Psoas muscle (tissue), 8 donors: Measurements from ENCODE around the gene FOXA2. TPM values are rescaled to one million over a fixed set of nuclear protein-coding genes. Genes with fewer than 3 reads are reported as not detected.

Experiments used
- ATAC-seq, 4 donors: fragments of 200-7000 bp; cut with Tn5 transposase; one replicate each; pipeline ENCODE4 v1.9.1; 2020; ENCODE audit warnings: moderate library complexity in 3 of 4, mild to moderate bottlenecking in 2 of 4
- DNase-seq, 2 donors: peaks; one replicate each; pipeline ENCODE4 v3.0.0-alpha.2; 2020
- H3K27ac ChIP-seq: fragments of 200-600 bp; one replicate; pipeline ENCODE4 v1.8.0; 2022
- H3K27me3 ChIP-seq, 3 donors: fragments of 200-600 bp in 1 of 3; one replicate each; pipeline versions ENCODE4 v1.6.1 to v1.8.0; 2013 to 2022; ENCODE audit warnings: low read length in 2 of 3, mild to moderate bottlenecking in 2 of 3, moderate library complexity in 1 of 3; ENCODE audit not compliant: insufficient read depth in 3 of 3
- H3K36me3 ChIP-seq, 2 donors: fragments of 200-600 bp in 1 of 2; one replicate each; pipeline versions ENCODE4 v1.6.1 to v1.8.0; 2013 to 2022; ENCODE audit warnings: low read depth in 1 of 2, mild to moderate bottlenecking in 1 of 2, moderate library complexity in 1 of 2; ENCODE audit not compliant: insufficient read depth in 1 of 2
- H3K4me1 ChIP-seq: fragments of 200-600 bp; one replicate; pipeline ENCODE4 v1.8.0; 2022
- H3K4me3 ChIP-seq: fragments of 200-600 bp; one replicate; pipeline ENCODE4 v1.8.0; 2022; ENCODE audit warnings: mild to moderate bottlenecking
- H3K9me3 ChIP-seq: fragments of 200-600 bp; one replicate; pipeline ENCODE4 v1.8.0; 2022
- CTCF ChIP-seq: fragments of 200-600 bp; IDR thresholded peaks from one replicate; pipeline ENCODE4 v1.8.0; 2022; ENCODE audit warnings: antibody characterized with exemption
- WGBS, 3 donors: extraction: QIAGEN DNeasy Blood & Tissue Kit; methylation state at CpG; one replicate each; pipeline versions ENCODE4 v1.1.6 to v1.1.7; 2013; 5-methylcytosine and 5-hydroxymethylcytosine counted together
- intact Hi-C, 2 donors: fragments of 100-400 bp; cut with DNase I; formaldehyde crosslinking; loops; one replicate each; pipeline versions ENCODE4 v1.11.0 to v1.14.2; 2022
- polyA plus RNA-seq, 3 donors: library from polyadenylated mRNA; stranded (reverse); fragments of 200-250 nt; gene quantifications; one replicate each; pipeline ENCODE4 v1.2.3, GENCODE V29; 2013
- total RNA-seq, 4 donors: library from RNA; stranded (reverse); fragmentation: NEBNext Ultra II Directional in 2 of 4; extraction: Animal tissue kit (Norgen Biotek cat#: 25700) in 2 of 4; gene quantifications; one replicate each; pipeline versions ENCODE4 v1.2.1 to v1.2.4, GENCODE V29; 2021 to 2023
- donor health status: healthy with polysubstance abuse.
- donor health status: DM: no; HTN: no; CAD: no; lungs with moderate emphysema.
- donor health status: Bipolar disorder and iron deficiency.
- donor health status: healthy.
- donor health status: DM: yes; HTN: yes; CAD: no.
- donor health status: DM: no; HTN: no; CAD: no.
- donor health status: DM: no; HTN: no; CAD: no.
- donor health status: DM: yes; HTN: yes; CAD: no.

The FOXA2 gene
- total and polyA plus RNA-seq, 7 donors = 0.26 TPM; not detected in 6

GRCh38 chr20:22566876-22567658 is 17.3 kb downstream of the FOXA2 start:
- no peaks in the 10 kb centered on the region for H3K9me3 ChIP-seq
- ATAC-seq (no peak), DNase-seq (no peak)
- WGBS, 3 donors = 8 to 11% (median 10%) methylated on average over 13 of the region's 13 CpGs
- TF ChIP-seq CTCF = no peak
- no peak overlapping the region for H3K4me3 ChIP-seq
- H3K36me3 ChIP-seq = no peaks in the 10 kb centered on the region
- no peak overlapping the region for H3K27ac ChIP-seq
- intact Hi-C loops = no loop called here
- H3K4me1 ChIP-seq = no peaks in the 10 kb centered on the region
- peaks cover 11 to 87% (median 26%) of the 10 kb centered on the region in 3 donors for H3K27me3 ChIP-seq

- TF ChIP-seq CTCF = no peak
- 9 to 18% (median 12%) methylated on average over 7 of the region's 7 CpGs for WGBS, 3 donors
Observed at GRCh38 chr20:22563062-22563965, 21.1 kb downstream of the FOXA2 start.

GRCh38 chr20:22562620-22563019 is 21.8 kb downstream of the FOXA2 start:
- H3K36me3 ChIP-seq = no peaks in the 10 kb centered on the region
- DNase-seq (no peak), ATAC-seq (no peak)
- no peak for TF ChIP-seq CTCF
- no peak overlapping the region for H3K4me3 ChIP-seq
- H3K9me3 ChIP-seq = no peaks in the 10 kb centered on the region
- no peak overlapping the region for H3K27ac ChIP-seq
- intact Hi-C loops = no loop called here
- peaks cover 11 to 80% (median 22%) of the 10 kb centered on the region in 3 donors for H3K27me3 ChIP-seq
- 3 to 20% (median 16%) methylated on average over 4 of the region's 4 CpGs for whole genome bisulfite sequencing, 3 donors
- H3K4me1 ChIP-seq = no peaks in the 10 kb centered on the region

More at GRCh38 chr20:22563062-22563965, 21.1 kb downstream of the FOXA2 start:
- no peak overlapping the region for H3K4me3 ChIP-seq
- no peaks in the 10 kb centered on the region for H3K36me3 ChIP-seq
- H3K27me3 ChIP-seq = peaks cover 17 to 83% (median 22%) of the 10 kb centered on the region in 3 donors
- DNase-seq (no peak), ATAC-seq (no peak)
- no peaks in the 10 kb centered on the region for H3K9me3 ChIP-seq
- no peak overlapping the region for H3K27ac ChIP-seq
- no peaks in the 10 kb centered on the region for H3K4me1 ChIP-seq
- intact Hi-C loops = no loop called here

GRCh38 chr20:22561965-22562577 is 22.3 kb downstream of the FOXA2 start:
- intact Hi-C loops = no loop called here
- DNase-seq (no peak), ATAC-seq (no peak)
- Histone ChIP-seq H3K9me3 (no peaks in the 10 kb centered on the region), H3K4me3 (no peak overlapping the region), H3K27me3 (peaks cover 10 to 77% (median 22%) of the 10 kb centered on the region in 3 donors), H3K27ac (no peak overlapping the region), H3K36me3 (no peaks in the 10 kb centered on the region), H3K4me1 (no peaks in the 10 kb centered on the region)
- 22 to 45% (median 35%) methylated on average over 9 of the region's 9 CpGs for WGBS, 3 donors
- TF ChIP-seq CTCF = no peak
